ENCODE results near the gene NIT1.
"Not testable (repeated sequence)": the region's sequence is repeated elsewhere in the genome, so short reads cannot be mapped to it uniquely, and the experiment has no call there.

The NIT1 gene

DNA sequence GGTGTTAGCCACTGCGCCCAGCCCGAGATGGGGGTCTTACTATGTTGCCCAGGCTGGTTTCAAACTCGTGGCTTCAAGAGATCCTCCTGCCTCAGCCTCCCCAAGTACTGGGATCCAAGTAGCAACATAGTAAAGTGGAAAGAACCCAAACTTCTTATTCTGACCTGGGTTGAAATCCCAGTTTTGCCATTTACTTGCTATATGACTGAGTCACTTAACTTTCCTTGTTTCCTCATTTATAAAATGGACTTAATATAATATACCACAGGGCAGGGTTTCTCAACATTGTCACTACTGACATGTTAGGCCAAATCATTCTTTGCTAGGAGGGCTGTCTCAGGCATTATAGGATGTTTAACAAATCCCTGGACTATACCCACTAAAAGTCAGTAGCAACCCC is 6.8 kb upstream of the NIT1 start:
- intact Hi-C loops (cut with DNase I): no loop called here

DNA sequence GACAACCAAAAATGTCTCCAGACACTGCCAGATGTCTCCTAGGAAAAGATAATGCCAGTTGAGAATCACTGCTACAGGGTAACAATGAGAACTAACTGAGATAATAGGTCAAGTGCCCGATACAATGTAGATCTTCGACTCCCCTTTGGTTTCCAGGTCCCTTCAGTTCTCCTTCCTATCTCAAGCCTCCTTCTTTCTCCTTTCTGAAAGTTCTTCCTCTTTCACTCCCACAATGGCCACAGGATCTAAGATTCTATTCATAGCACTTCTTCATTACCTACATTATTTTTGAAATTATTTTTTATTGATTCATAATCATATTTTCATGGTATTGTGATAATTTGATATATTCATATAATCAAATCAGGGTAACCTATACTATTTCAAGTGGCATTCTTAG is 6.4 kb upstream of the NIT1 start:
- DNase-seq: no peak
- intact Hi-C loops (cut with DNase I): no loop called here

More for the DNA sequence above, 6.8 kb upstream of the NIT1 start:
- DNase-seq: no peak

GRCh38 chr1:161113915-161114314 is 4.0 kb upstream of the NIT1 start:
- no peak for DNase-seq
- intact Hi-C loops (cut with DNase I): no loop called here

DNA sequence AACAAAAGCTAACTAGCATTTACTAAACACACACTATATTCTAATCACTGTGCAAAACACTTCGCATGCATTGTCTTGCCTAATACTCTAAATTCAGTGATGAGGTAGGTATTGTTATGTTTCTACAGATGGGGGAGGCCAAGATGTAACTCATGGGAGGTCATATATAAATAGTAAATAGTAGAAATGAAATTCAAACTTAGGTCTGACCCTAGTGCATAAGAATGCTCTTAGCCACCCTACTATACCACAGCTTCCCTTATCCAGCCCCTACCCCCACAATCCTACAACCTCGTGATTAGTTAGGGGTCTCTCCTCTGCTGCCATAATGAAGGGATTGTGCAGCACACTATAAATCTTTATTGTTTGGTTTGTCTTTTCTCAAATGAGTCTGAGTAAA is 3.3 kb upstream of the NIT1 start:
- no peak for DNase-seq
- intact Hi-C loops (cut with DNase I): no loop called here

GRCh38 chr1:161115132-161115711 is 2.7 kb upstream of the NIT1 start:
- no peak for DNase-seq
- intact Hi-C loops (cut with DNase I): loop anchor here (5.0 kb wide), 1 partner anchor 68 kb away; the partner anchor contains the start of gene USF1

DNA sequence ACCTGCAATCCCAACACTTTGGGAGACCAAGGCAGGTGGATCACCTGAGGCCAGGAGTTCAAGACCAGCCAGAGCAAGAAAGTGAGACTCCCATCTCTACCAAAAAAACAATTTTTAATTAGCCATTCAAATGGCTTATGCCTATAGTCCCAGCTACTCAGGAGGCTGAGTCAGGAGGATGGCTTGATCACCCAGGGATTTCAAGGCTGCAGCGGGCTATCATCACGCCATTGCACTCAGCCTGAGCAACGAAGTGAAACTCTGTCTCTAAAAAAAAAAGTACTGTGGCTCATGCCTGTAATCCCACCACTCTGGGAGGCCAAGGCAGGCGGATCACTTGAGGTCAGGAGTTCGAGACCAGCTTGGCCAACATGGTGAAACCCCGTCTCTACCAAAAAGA is 1.9 kb upstream of the NIT1 start:
- intact Hi-C loops (cut with DNase I): loop anchor here (5.0 kb wide), 1 partner anchor 69 kb away; the partner anchor contains the start of gene USF1
- DNase-seq: not testable (repeated sequence)

- peak in 1 of 10 donors; percentile 82 for DNase-seq
- intact Hi-C loops (cut with DNase I): loop anchor here (2.0 to 5.0 kb wide), 2 partner anchors 14 to 72 kb away; partner anchors contain the start of genes DEDD and USF1
Measured at GRCh38 chr1:161119092-161119903, 1.4 kb downstream of the NIT1 start.

GRCh38 chr1:161121042-161121650 is 3.2 kb downstream of the NIT1 start:
- DNase-seq: no peak
- intact Hi-C loops (cut with DNase I): no loop called here

DNA sequence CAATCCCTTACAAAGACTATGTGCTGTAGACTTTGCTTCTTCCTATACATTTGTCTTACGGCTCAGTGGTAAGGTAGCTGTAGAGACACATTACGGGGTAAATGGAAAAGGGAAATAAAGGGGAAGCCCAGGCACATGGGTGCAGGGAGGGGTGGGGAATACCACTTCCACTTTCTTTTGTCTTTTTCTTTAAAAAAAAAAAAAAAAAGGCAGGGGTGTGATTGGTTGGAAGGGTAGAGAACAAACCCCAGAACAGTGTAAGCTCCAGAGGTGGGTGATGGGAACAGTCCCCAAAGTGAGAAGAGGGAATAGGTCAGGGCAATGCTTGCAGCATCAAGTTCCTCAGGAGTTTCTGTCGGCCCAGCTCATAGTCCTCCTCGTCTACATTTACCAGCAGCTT is 3.9 kb downstream of the NIT1 start:
- intact Hi-C loops (cut with DNase I): no loop called here
- no peak for DNase-seq

- intact Hi-C loops (cut with DNase I): no loop called here
- no peak for DNase-seq
Measured at GRCh38 chr1:161122967-161123366, 5.1 kb downstream of the NIT1 start.

- no peak for DNase-seq
- intact Hi-C loops (cut with DNase I): no loop called here
Measured at GRCh38 chr1:161127649-161128048, 9.7 kb downstream of the NIT1 start.

DNA sequence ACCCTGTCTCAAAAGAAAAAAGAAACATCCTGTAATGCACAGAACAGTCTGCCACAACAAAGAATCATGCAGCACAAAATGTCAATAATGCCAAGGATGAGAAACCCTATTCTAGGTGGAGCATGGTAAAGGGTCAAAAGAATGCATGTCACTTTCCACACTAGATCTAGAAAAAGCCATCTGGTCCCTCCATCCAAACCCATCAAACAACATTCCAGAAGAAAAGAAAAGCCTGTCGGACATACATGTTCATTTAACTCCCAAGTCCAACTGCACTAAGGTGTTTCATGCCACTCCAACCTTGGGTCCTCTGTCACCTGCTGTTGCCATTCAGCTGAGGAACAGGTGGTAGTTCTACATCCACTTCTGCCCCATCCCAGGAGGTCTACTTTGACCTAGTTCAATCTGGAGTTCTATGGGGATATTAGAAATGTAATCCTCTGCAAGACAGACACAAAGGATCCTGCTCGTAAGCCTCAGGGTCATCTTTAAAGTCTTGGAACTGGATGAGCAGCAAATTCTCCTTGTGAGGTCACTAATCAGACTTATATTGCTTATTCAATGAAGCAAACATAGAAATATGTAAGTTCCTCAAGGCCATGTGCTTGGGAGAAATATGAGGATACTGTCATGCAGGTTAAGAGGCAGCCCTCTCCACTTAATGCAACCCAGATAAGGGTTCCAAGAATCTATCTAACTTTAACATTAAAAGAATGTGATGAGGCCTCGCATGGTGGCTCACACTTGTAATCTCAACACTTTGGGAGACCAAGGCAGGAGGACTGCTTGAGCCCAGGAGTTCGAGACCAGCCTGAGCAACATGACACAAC is 10.9 kb downstream of the NIT1 start:
- intact Hi-C loops (cut with DNase I): no loop called here
- peak in 1 of 10 donors; percentile 14 for DNase-seq

DNA sequence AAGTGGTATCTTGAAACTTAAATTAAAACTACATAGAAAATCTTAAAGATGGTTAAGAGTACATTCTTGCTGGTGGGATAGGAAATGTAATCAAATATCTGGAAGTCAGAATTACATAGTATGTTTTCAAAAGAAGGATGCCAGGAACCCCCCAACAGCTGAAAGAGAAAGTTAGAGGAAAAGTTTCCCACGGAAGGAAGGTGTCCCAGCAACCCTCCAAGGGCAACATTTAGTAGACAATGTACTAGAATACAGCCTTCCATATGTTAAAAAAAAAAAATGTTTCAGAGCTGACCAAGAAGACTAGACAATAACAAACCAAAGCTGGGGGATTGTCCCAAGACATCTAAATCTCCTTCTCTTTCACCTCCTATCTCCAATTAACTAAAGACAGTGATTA is 12.4 kb downstream of the NIT1 start:
- intact Hi-C loops (cut with DNase I): loop anchor here (5.0 kb wide), 2 partner anchors 33 to 83 kb away; partner anchors contain the start of genes KLHDC9 and USF1
- no peak for DNase-seq

GRCh38 chr1:161131523-161132409 is 13.9 kb downstream of the NIT1 start:
- peak in 1 of 10 donors; percentile 5 for DNase-seq
- intact Hi-C loops (cut with DNase I): loop anchor here (2.0 to 5.0 kb wide), 3 partner anchors 13 to 84 kb away; partner anchors contain the start of genes KLHDC9, NIT1, PFDN2 and USF1

- intact Hi-C loops (cut with DNase I): loop anchor here (1.0 to 5.0 kb wide), 4 partner anchors 14 to 85 kb away; partner anchors contain the start of genes KLHDC9, NIT1, PFDN2 and UFC1
- DNase-seq: peak; percentile 85 to 99 (median 90)
Measured at GRCh38 chr1:161132410-161133219, 14.7 kb downstream of the NIT1 start, which contains the start of gene DEDD. DEDD (minus strand) TSS chr1:161132667; CDS start chr1:161124462, 8,205 bp downstream.

- DNase-seq: no peak
- intact Hi-C loops (cut with DNase I): loop anchor here (1.0 to 5.0 kb wide), 4 partner anchors 14 to 86 kb away; partner anchors contain the start of genes KLHDC9, NIT1, PFDN2 and UFC1
Measured at GRCh38 chr1:161133220-161133740, 15.4 kb downstream of the NIT1 start.

- intact Hi-C loops (cut with DNase I): no loop called here
- peak in 1 of 10 donors; percentile 8 for DNase-seq
Measured at GRCh38 chr1:161137881-161138280, 20.0 kb downstream of the NIT1 start.

DNA sequence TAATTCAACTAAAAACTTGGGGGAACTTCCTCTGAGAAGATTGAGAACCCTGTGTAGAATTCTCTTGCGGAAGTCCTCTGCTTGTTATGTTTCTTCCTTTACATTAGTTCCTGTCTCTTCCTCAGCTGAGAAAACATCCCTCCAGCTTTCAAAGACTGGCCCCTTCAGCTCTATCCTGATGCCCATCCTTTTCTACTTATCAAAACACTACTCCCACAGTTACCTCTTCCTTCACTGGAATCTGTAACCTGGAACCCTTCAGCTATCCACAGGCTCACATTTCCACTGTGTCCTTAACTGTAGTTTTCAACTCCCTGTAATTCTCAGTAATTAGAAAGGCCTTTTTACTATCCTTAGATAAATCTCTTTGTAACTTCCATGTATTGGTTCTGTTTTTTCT is 20.5 kb downstream of the NIT1 start:
- no peak for DNase-seq
- intact Hi-C loops (cut with DNase I): no loop called here

All from posterior cingulate gyrus (tissue), 11 donors.